Heart left ventricle (tissue), 16 donors: ENCODE data around the gene BRWD1. TPM values are rescaled to one million over a fixed set of nuclear protein-coding genes. Genes with fewer than 3 reads are reported as not detected.
"Not testable (repeated sequence)": the region's sequence is repeated elsewhere in the genome, so short reads cannot be mapped to it uniquely, and the experiment has no call there.

ENCODE experiments used
- ATAC-seq, 4 donors: fragments of 200-7000 bp; cut with Tn5 transposase; one replicate each; pipeline ENCODE4 v1.9.1; 2020 to 2022; ENCODE audit warnings: moderate library complexity in 4 of 4, mild to moderate bottlenecking in 3 of 4, moderate number of reproducible peaks in 1 of 4
- DNase-seq, 5 donors: peaks; one replicate each; pipeline ENCODE4 v3.0.0-alpha.2; 2020
- H3K27ac ChIP-seq, 12 donors: fragments of 200-600 bp; sonication (generic) in 4 of 12; one replicate each; pipeline versions ENCODE4 v1.5.0 to v1.8.0; 2016 to 2022; ENCODE audit warnings: mild to moderate bottlenecking in 2 of 12
- H3K27me3 ChIP-seq, 9 donors: fragments of 200-600 bp; sonication (generic) in 2 of 9; one replicate each; pipeline versions ENCODE4 v1.5.1 to v1.8.0; 2016 to 2022; ENCODE audit warnings: mild to moderate bottlenecking in 3 of 9
- H3K36me3 ChIP-seq, 9 donors: fragments of 200-600 bp; sonication (generic) in 2 of 9; one replicate each; pipeline versions ENCODE4 v1.5.0 to v1.8.0; 2018 to 2022; ENCODE audit warnings: mild to moderate bottlenecking in 2 of 9
- H3K4me1 ChIP-seq, 12 donors: fragments of 200-600 bp; sonication (generic) in 4 of 12; one replicate each; pipeline versions ENCODE4 v1.5.0 to v1.8.0; 2016 to 2022; ENCODE audit warnings: mild to moderate bottlenecking in 3 of 12
- H3K4me3 ChIP-seq, 12 donors: fragments of 200-600 bp; sonication (generic) in 4 of 12; one replicate each; pipeline versions ENCODE4 v1.5.0 to v1.8.0; 2017 to 2022; ENCODE audit warnings: mild to moderate bottlenecking in 9 of 12, moderate library complexity in 4 of 12
- H3K9me3 ChIP-seq, 12 donors: fragments of 200-600 bp; sonication (generic) in 4 of 12; one replicate each; pipeline versions ENCODE4 v1.5.0 to v1.8.0; 2016 to 2022; ENCODE audit warnings: mild to moderate bottlenecking in 1 of 12
- POLR2A ChIP-seq, 2 donors: fragments of 450-650 bp; IDR thresholded peaks; one replicate each; pipeline ENCODE4 v1.6.1; 2017; ENCODE audit warnings: antibody characterized with exemption in 2 of 2, mild to moderate bottlenecking in 2 of 2, moderate library complexity in 2 of 2
- WGBS, 4 donors: extraction: QIAGEN DNeasy Blood & Tissue Kit in 2 of 4; methylation state at CpG; one replicate each; pipeline versions ENCODE4 v1.1.5 to v1.1.7; 2013 to 2018; 5-methylcytosine and 5-hydroxymethylcytosine counted together
- intact Hi-C, 10 donors: fragments of 100-400 bp; cut with DNase I; formaldehyde crosslinking; loops; one replicate each; pipeline versions ENCODE4 v1.11.1 to v1.14.2; 2022
- polyA plus RNA-seq, 2 donors: library from polyadenylated mRNA; stranded (reverse); fragments of 200-250 nt; gene quantifications; one replicate each; pipeline ENCODE4 v1.2.3, GENCODE V29; 2013
- total RNA-seq, 9 donors: library from RNA; depleted of rRNA in 2 of 9; stranded (reverse); fragments of >200 nt in 2 of 9; fragmentation: NEBNext Ultra II Directional in 3 of 9; extraction: Animal tissue kit (Norgen Biotek cat#: 25700) in 3 of 9; gene quantifications; one replicate each; pipeline versions ENCODE4 v1.1.0 to v1.2.4, GENCODE V29; 2016 to 2023
- TF ChIP-seq, protein P1 (sequence below), 12 donors: fragments of 200-600 bp; sonication (generic) in 4 of 12; IDR thresholded peaks; one replicate each; pipeline versions ENCODE4 v1.5.0 to v1.8.0; 2018 to 2022; ENCODE audit warnings: antibody characterized with exemption in 12 of 12, mild to moderate bottlenecking in 5 of 12
- donor health status: ischemic (EF 13 %, LVEDD 7.1; RV severe dilation, severe dysfunction).
- donor health status: healthy with polysubstance abuse.
- donor health status: DM: no; HTN: yes; CAD: no.
- donor health status: DM: no; HTN: no; CAD: no.
- donor health status: ischemic (EF 25% LVEDD 6.9; RV normal size, moderate dysfunction).
- donor health status: ischemic (EF 25% LVEDD 5.7; RV mildly dilated, moderate dysfunction).
- donor health status: healthy.
- donor health status: DM: yes; HTN: yes; CAD: no.
- donor health status: ischemic (EF 35%, LVEDD 5.7; RV mildly dilated, moderate dysfunction).
- donor health status: nonischemic (EF 11% LVEDD 7.7; RV severe dilation, severe dysfunction).
- donor health status: DM: yes; HTN: yes; CAD: no.
- donor health status: PGD.
- donor health status: ischemic (EF 29% LVEDD 5.4; RV normal size, mild dysfunction).
- donor health status: nonischemic (EF 23%, LVEDD 6.1; RV moderate dilation, normal function).

The BRWD1 gene
- total and polyA plus RNA-seq, 11 donors = 9.7 to 44.5 (median 32.0) TPM

DNA sequence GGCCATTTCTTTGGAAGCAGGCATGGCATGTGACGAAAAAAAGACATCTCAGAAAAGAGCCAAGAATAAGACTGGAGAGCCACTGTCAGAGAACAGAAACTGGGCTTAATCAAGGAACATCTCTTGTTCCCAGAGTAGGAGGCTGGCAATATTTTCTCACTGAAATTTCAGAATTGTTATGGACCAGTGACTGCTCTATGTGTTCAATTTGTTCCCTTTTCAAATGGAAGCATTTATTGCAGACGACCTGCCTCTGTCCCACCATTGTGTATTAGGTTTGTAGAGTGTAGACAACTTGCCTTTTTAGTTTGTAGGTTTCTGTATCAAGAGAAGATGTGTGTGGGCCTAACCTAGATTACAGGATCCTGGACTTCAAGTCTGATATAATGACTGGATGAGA, 148.9 kb downstream of the BRWD1 start:
- WGBS, 4 donors = 86 to 92% (median 90%) methylated on average over 2 of the region's 2 CpGs
- ATAC-seq (no peak), DNase-seq (no peak)
- no peak overlapping the region for H3K4me3 ChIP-seq
- no peaks in the 10 kb centered on the region for H3K4me1 ChIP-seq
- peaks cover 0 to 5% (median 0%) of the 10 kb centered on the region in 9 donors for H3K36me3 ChIP-seq
- no peak overlapping the region for H3K27ac ChIP-seq
- intact Hi-C loops = no loop called here
- peaks cover 0 to 18% (median 8%) of the 10 kb centered on the region in 12 donors for H3K9me3 ChIP-seq
- no peaks in the 10 kb centered on the region for H3K27me3 ChIP-seq
- TF ChIP-seq, protein P1, sequence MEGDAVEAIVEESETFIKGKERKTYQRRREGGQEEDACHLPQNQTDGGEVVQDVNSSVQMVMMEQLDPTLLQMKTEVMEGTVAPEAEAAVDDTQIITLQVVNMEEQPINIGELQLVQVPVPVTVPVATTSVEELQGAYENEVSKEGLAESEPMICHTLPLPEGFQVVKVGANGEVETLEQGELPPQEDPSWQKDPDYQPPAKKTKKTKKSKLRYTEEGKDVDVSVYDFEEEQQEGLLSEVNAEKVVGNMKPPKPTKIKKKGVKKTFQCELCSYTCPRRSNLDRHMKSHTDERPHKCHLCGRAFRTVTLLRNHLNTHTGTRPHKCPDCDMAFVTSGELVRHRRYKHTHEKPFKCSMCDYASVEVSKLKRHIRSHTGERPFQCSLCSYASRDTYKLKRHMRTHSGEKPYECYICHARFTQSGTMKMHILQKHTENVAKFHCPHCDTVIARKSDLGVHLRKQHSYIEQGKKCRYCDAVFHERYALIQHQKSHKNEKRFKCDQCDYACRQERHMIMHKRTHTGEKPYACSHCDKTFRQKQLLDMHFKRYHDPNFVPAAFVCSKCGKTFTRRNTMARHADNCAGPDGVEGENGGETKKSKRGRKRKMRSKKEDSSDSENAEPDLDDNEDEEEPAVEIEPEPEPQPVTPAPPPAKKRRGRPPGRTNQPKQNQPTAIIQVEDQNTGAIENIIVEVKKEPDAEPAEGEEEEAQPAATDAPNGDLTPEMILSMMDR (IDR thresholded peaks at IDR 0.05) = no peak
- TF ChIP-seq POLR2A (IDR thresholded peaks at IDR 0.05) = no peak

GRCh38 chr21:39161064-39161463, 152.4 kb downstream of the BRWD1 start:
- no peak for DNase-seq
- Histone ChIP-seq H3K27me3 (no peaks in the 10 kb centered on the region), H3K4me1 (no peaks in the 10 kb centered on the region), H3K9me3 (peaks cover 0 to 18% (median 8%) of the 10 kb centered on the region in 12 donors), H3K27ac (no peak overlapping the region), H3K36me3 (no peaks in the 10 kb centered on the region), H3K4me3 (no peak overlapping the region)
- WGBS, 4 donors = 37 to 47% (median 39%) methylated on average over 3 of the region's 3 CpGs
- ATAC-seq = no peak
- intact Hi-C loops = no loop called here
- TF ChIP-seq POLR2A (IDR thresholded peaks at IDR 0.05) = no peak
- TF ChIP-seq, protein P1 (IDR thresholded peaks at IDR 0.05) = no peak

DNA sequence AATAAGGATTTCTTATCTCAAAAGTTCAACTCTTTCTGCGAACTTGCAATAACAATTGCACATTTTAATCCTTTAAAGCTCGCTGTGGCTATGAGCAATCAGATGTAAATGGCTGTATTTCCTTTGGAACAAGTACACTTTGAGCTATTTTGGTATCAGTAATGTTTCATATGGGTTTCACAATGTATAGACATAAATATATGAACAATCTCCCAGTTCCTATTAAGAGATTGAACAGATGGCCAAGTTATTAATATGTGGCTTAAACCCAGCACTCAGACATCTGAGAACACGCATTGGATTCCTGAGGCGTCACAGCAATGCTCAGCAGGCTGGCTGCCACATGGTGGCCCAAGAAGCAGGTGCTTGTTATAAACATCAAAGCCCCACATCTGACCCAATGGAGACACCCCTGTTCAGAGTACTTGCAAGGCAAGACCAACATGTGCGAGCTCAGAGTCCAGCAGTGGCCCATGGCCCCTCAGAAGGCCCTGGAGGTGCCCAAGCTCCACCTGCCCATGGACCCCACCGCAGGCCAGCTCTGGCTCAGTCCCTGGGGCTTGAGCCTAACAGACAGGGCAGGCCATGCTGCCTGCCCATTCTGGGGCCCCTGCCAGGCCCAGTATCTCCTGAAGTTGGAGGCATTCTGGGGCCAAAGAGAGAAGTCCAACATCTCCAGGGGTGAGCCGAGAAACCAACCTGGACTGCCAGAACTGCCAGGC, 153.9 kb downstream of the BRWD1 start:
- DNase-seq (no peak), ATAC-seq (no peak)
- H3K4me3 ChIP-seq = no peak overlapping the region
- TF ChIP-seq, protein P1 (IDR thresholded peaks at IDR 0.05) = no peak
- TF ChIP-seq POLR2A (IDR thresholded peaks at IDR 0.05) = no peak
- H3K9me3 ChIP-seq = peaks cover 0 to 13% (median 4%) of the 10 kb centered on the region in 12 donors
- no peaks in the 10 kb centered on the region for H3K36me3 ChIP-seq
- no peaks in the 10 kb centered on the region for H3K4me1 ChIP-seq
- intact Hi-C loops = no loop called here
- H3K27me3 ChIP-seq = no peaks in the 10 kb centered on the region
- 73 to 95% (median 83%) methylated on average over 5 to 7 of the region's 7 CpGs for WGBS, 4 donors
- H3K27ac ChIP-seq = no peak overlapping the region

GRCh38 chr21:39157241-39157640, 156.2 kb downstream of the BRWD1 start:
- intact Hi-C loops, H3K36me3 ChIP-seq, ATAC-seq: not testable (repeated sequence)

DNA sequence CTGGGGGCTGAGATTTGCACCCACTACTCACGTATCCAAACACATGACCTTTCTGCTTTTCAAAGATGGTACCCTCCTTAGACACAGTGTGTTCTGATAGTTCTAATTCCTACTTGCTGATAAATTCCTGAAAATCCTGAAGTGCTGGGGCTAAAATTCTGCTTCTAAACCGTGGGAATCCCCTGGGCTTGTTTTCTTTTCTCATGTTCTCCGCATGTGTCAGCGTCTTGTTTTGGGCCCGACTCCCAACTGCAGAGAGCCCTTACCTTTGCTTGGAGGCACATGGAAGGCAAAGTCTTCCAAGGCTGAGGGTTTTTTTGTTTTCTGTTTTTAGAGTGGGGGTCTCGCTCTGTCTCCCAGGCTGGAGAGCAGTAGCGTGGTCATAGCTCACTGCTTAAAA, 157.4 kb downstream of the BRWD1 start:
- intact Hi-C loops = no loop called here
- Histone ChIP-seq H3K27me3 (no peaks in the 10 kb centered on the region), H3K4me1 (no peaks in the 10 kb centered on the region), H3K27ac (no peak overlapping the region), H3K36me3 (no peaks in the 10 kb centered on the region), H3K9me3 (no peaks in the 10 kb centered on the region), H3K4me3 (no peak overlapping the region)
- TF ChIP-seq POLR2A (IDR thresholded peaks at IDR 0.05) = no peak
- TF ChIP-seq, protein P1 (IDR thresholded peaks at IDR 0.05) = no peak
- WGBS, 4 donors = 89 to 92% (median 91%) methylated on average over 7 of the region's 7 CpGs
- DNase-seq = no peak
- ATAC-seq = no peak

More at GRCh38 chr21:39157241-39157640, 156.2 kb downstream of the BRWD1 start:
- not testable (repeated sequence) for H3K4me1 ChIP-seq, H3K4me3 ChIP-seq, H3K9me3 ChIP-seq, H3K27me3 ChIP-seq, H3K27ac ChIP-seq, DNase-seq
- WGBS, 4 donors = 95 to 97% (median 96%) methylated on average over 20 to 34 of the region's 34 CpGs
